Glutamatergic neuron (in vitro differentiated cells): Measurements from ENCODE around the gene ABCA3. TPM values are rescaled to one million over a fixed set of nuclear protein-coding genes. Genes with fewer than 3 reads are reported as not detected.
"Not testable (repeated sequence)": the region's sequence is repeated elsewhere in the genome, so short reads cannot be mapped to it uniquely, and the experiment has no call there.

Experiments
- DNase-seq: peaks from one replicate; pipeline ENCODE4 v3.0.0; 2022
- H3K27ac Mint-ChIP-seq: one replicate; pipeline ENCODE4 v1.8.0; 2020; ENCODE audit warnings: mild to moderate bottlenecking, mixed read lengths, inconsistent platforms; ENCODE audit not compliant: unreplicated experiment
- H3K27me3 Mint-ChIP-seq: one replicate; pipeline ENCODE4 v1.8.0; 2020; ENCODE audit warnings: mild to moderate bottlenecking, moderate library complexity, mixed read lengths, inconsistent platforms; ENCODE audit not compliant: unreplicated experiment
- H3K36me3 Mint-ChIP-seq: one replicate; pipeline ENCODE4 v1.8.0; 2020; ENCODE audit warnings: mild to moderate bottlenecking, mixed read lengths, inconsistent platforms; ENCODE audit not compliant: unreplicated experiment
- H3K4me1 Mint-ChIP-seq: one replicate; pipeline ENCODE4 v1.8.0; 2020; ENCODE audit warnings: mild to moderate bottlenecking, low read depth, mixed read lengths, inconsistent platforms; ENCODE audit not compliant: unreplicated experiment
- H3K4me3 Mint-ChIP-seq: one replicate; pipeline ENCODE4 v1.8.0; 2020; ENCODE audit warnings: mild to moderate bottlenecking, mixed read lengths, inconsistent platforms; ENCODE audit not compliant: unreplicated experiment
- H3K9me3 Mint-ChIP-seq: one replicate; pipeline ENCODE4 v1.8.0; 2020; ENCODE audit warnings: mild to moderate bottlenecking, moderate library complexity, mixed read lengths, inconsistent platforms; ENCODE audit not compliant: unreplicated experiment
- total RNA-seq: library from RNA; stranded (reverse); fragmentation: NEBNext Ultra II Directional; extraction: Animal tissue kit (Norgen Biotek cat#: 25700); gene quantifications from one replicate; pipeline ENCODE4 v1.2.1, GENCODE V29; 2021; ENCODE audit not compliant: unreplicated experiment
- TF ChIP-seq, protein P1 (sequence below): fragments of 200-600 bp; sonication (generic); IDR thresholded peaks from one replicate; pipeline ENCODE4 v1.5.0; 2021; ENCODE audit not compliant: partially characterized antibody, unreplicated experiment

ABCA3 gene
- total RNA-seq, 1 donor from 2014 or later = 110 TPM

DNA sequence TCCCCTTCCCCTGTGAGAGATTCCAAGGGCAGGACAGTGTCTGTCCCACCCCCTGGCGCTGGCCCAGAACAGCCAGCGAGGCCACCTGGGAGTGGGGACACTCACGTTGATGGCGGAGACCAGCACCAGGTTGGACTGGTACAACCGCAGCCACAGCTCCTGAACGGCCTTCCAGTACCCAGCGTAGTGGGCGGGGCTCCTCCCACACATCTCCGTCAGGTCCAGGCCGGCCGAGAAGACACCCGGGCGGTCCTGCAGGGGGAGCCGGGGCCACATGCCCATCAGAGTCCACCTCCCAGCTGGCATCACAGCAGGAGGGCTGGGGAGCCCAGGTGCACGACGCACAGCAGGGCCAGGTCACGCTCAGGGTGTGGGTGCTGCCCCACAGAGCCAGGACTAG is 96.2 kb downstream of the ABCA3 start:
- Mint-ChIP-seq H3K27ac (no peak overlapping the region), H3K36me3 (no peaks in the 10 kb centered on the region), H3K4me1 (no peaks in the 10 kb centered on the region), H3K4me3 (no peak overlapping the region), H3K9me3 (peaks cover 5% of the 10 kb centered on the region), H3K27me3 (no peaks in the 10 kb centered on the region)
- TF ChIP-seq, protein P1, sequence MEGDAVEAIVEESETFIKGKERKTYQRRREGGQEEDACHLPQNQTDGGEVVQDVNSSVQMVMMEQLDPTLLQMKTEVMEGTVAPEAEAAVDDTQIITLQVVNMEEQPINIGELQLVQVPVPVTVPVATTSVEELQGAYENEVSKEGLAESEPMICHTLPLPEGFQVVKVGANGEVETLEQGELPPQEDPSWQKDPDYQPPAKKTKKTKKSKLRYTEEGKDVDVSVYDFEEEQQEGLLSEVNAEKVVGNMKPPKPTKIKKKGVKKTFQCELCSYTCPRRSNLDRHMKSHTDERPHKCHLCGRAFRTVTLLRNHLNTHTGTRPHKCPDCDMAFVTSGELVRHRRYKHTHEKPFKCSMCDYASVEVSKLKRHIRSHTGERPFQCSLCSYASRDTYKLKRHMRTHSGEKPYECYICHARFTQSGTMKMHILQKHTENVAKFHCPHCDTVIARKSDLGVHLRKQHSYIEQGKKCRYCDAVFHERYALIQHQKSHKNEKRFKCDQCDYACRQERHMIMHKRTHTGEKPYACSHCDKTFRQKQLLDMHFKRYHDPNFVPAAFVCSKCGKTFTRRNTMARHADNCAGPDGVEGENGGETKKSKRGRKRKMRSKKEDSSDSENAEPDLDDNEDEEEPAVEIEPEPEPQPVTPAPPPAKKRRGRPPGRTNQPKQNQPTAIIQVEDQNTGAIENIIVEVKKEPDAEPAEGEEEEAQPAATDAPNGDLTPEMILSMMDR = no peak
- DNase-seq = no peak

DNA sequence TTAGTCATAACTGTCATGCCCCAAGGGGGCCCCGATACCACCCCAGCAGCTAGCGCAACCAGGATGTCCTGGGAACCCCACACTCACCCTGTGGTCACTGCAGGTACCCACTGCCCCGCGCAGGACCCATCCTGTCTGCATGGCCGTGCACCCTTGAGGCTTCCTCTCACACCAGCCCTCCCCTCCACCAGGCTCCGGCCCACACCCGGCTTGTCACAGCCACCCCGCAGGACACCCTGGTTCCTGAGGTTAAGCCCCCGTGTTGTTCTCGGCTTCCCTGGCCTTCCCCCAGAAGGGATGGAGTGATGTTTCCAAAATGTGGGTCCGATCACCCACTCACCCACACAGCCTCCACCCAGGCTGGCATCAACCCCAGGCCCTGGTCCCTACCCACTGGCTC is 96.7 kb downstream of the ABCA3 start:
- H3K27me3 Mint-ChIP-seq = no peaks in the 10 kb centered on the region
- no peaks in the 10 kb centered on the region for H3K4me1 Mint-ChIP-seq
- H3K27ac Mint-ChIP-seq = no peak overlapping the region
- no peak for DNase-seq
- no peak overlapping the region for H3K4me3 Mint-ChIP-seq
- H3K36me3 Mint-ChIP-seq = no peaks in the 10 kb centered on the region
- peaks cover 5% of the 10 kb centered on the region for H3K9me3 Mint-ChIP-seq
- TF ChIP-seq, protein P1 = no peak

DNA sequence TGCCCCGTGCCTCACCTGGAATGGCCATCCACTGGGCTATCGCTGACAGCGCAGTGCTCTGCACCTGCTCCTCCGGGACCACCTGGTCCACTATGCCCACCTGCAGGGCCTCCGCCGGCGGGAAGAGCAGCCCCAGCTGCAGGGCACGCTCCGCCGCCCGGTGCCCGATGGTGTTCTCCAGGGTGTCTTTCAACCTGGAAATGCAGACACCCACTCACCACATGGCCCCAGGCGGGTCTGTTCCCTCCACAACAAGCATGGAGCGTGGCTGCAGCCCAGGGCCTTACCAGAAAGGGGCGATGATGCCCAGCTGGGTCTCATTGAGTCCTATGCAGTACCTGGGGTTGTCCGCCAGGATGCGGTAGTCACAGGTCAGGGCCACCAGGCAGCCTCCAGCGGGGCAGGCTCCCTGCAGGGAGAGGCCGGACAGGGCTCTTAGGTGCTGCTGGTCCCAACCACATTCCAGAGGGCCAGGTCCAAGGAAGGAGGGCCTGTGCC is 97.4 kb downstream of the ABCA3 start:
- Mint-ChIP-seq H3K4me3 (no peak overlapping the region), H3K36me3 (no peaks in the 10 kb centered on the region), H3K4me1 (no peaks in the 10 kb centered on the region), H3K9me3 (peaks cover 5% of the 10 kb centered on the region), H3K27me3 (no peaks in the 10 kb centered on the region), H3K27ac (no peak overlapping the region)
- no peak for DNase-seq
- TF ChIP-seq, protein P1 = peak; percentile 18

DNA sequence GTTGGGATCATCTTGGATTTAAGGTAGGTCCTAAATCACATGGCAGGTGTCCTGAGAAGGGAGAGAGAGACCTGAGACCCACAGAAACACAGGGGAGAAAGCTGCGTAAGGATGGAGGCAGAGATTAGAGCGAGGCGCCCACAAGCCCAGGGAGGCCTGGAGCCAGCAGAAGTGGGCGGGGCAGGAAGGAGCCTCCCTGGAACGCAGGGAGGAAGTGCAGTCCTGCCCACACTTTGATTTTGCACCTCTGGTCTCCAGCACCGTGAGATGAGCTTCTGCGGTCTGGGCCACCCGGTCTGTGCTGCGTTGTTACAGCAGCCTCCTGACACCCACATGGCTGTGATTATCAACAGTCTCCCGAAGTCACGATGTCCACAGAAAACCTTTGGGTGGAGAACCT is 97.9 kb downstream of the ABCA3 start:
- TF ChIP-seq, protein P1 = no peak
- no peaks in the 10 kb centered on the region for H3K27me3 Mint-ChIP-seq
- no peak for DNase-seq
- no peak overlapping the region for H3K4me3 Mint-ChIP-seq
- H3K27ac Mint-ChIP-seq = no peak overlapping the region
- H3K36me3 Mint-ChIP-seq = no peaks in the 10 kb centered on the region
- H3K9me3 Mint-ChIP-seq = peaks cover 6% of the 10 kb centered on the region
- no peaks in the 10 kb centered on the region for H3K4me1 Mint-ChIP-seq

DNA sequence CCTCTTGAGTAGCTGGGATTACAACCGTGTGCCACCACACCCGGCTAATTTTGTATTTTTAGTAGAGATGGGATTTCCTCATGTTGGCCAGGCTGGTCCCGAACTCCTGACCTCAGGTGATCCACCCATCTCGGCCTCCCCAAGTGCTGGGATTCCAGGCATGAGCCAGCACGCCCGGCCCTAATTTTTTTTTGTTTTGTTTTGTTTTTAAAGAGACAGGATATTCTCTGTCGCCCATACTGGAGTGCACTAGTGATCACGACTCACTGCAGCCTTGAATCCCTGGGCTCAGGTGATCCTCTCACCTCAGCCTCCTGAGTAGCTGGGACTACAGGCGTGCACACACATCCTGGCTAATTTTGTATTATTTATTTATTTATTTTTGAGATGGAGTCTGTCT is 100.2 kb downstream of the ABCA3 start:
- not testable (repeated sequence) for H3K9me3 Mint-ChIP-seq, DNase-seq, H3K4me1 Mint-ChIP-seq, H3K27me3 Mint-ChIP-seq, H3K36me3 Mint-ChIP-seq, H3K27ac Mint-ChIP-seq, H3K4me3 Mint-ChIP-seq
